ENCODE data around the gene RDX.

Gene RDX

GRCh38 chr11:110173811-110174644, 122.4 kb downstream of the RDX start:
- peak in 2 of 3 donors; percentile 9 to 50 for DNase-seq (ENCODE audit: low read depth in 3 of 3, low spot score in 1 of 3)

GRCh38 chr11:110172468-110173065, 123.8 kb downstream of the RDX start:
- DNase-seq (ENCODE audit: low read depth in 3 of 3, low spot score in 1 of 3), result no peak

DNA sequence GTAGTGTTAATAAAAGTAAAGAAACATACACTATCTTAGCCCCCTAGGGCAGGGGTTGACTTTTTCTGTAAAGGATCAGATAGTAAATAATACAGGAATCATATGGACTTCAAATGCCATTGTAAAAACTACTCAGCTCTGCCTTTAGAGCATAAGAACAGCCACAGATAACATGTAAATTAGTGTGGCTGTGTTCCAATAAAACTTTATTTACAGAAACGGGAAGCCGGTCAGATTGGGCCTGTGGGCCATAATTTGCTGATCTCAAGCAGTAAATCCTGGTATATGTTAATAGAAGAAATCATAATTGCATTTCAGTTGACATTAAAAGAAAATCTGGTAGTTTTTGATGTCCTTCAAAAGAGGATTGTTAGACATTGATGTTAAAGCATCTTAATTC, 126.7 kb downstream of the RDX start:
- DNase-seq (ENCODE audit: low read depth in 3 of 3, low spot score in 1 of 3), result no peak

GRCh38 chr11:110168033-110168803, 128.2 kb downstream of the RDX start:
- no peak for DNase-seq (ENCODE audit: low read depth in 3 of 3, low spot score in 1 of 3)

DNA sequence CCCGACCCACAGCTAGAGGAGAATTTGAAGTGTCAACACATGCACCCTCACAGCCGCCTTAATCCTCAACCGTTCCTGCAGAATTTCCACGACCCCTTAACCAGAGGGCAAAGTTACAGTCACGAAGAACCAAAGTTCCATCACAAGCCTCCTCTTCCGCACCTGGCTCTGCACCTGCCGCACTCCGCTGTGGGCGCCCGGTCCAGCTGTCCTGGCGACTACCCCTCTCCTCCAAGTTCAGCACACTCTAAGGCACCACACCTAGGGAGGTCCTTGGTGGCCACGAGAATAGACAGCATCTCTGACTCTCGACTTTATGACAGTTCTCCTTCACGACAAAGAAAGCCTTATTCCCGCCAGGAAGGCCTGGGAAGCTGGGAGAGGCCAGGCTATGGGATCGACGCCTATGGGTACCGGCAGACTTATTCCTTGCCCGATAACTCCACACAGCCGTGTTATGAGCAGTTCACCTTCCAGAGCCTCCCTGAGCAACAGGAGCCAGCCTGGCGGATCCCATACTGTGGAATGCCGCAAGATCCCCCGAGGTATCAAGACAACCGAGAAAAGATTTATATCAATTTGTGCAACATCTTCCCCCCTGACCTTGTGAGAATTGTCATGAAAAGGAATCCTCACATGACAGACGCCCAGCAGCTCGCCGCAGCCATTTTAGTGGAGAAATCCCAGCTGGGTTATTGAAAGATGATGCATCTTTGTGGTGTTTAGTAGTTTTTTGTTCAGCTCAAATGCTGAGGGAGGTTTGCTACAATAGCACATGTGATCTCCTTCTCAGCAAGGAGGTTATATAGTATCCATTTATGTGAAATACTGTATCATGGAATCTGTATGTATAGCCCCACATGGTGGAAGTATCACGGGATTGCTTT, 131.1 kb downstream of the RDX start:
- no peak for DNase-seq (ENCODE audit: low read depth in 3 of 3, low spot score in 1 of 3)

DNA sequence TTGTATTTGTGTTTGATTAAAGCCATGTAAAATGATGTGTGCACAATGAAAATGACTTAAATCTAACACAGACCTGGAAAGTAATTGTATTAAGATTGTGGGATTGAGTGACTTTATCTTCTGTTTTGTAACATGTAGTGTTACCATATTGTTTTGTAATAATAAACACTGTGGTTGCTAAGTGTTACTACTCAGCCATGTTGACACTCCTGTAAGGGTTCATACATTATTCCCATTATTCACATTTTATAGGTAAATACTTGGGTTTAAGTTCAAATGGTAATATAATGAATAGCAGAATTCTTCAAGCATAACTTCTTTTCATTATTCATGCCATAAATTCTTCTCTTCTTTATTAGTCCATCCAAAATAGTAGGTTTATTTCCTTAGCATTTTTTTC, 134.2 kb downstream of the RDX start:
- DNase-seq (ENCODE audit: low read depth in 3 of 3, low spot score in 1 of 3), result no peak

GRCh38 chr11:110161061-110161460, 135.4 kb downstream of the RDX start:
- DNase-seq (ENCODE audit: low read depth in 3 of 3, low spot score in 1 of 3), result no peak

DNA sequence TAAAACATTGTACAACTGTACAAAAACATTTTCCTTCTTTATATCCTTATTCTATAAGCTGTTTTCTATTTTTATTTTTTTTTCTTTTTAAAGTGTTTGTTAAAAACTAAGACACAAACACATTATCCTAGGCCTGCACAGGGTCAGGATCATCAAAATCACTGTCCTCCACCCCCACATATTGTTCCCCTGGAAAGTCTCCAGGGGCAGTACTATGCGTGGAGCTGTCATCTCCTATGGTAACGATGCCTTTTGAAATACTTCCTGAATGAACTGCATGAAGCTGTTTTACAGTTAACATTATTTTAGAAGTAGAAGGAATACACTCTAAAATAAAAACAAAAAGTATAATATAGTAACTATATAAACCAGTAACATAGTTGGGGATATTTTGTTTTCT, 136.0 kb downstream of the RDX start:
- no peak for DNase-seq (ENCODE audit: low read depth in 3 of 3, low spot score in 1 of 3)

- DNase-seq (ENCODE audit: low read depth in 3 of 3, low spot score in 1 of 3), result no peak
Measured at GRCh38 chr11:110160016-110160415, 136.4 kb downstream of the RDX start.

DNA sequence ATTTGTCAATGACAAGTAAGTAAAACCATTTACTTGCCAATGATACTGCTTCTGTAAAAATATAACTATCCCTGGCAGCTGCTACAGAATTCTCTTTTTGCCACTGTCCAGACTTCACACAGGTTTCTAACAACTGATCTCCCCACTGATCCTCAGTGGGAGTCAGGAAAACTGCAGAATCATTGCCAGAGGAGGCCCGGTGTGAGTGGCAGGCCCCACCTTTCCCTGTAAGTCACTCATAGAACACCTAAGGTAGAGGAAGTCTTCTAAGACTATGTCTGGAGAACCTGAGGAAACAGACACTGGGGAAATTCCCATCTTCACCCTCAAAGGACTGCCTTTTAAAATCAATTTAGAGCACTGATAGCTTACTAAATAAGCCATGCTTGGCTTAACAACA, 136.9 kb downstream of the RDX start:
- no peak for DNase-seq (ENCODE audit: low read depth in 3 of 3, low spot score in 1 of 3)

DNA sequence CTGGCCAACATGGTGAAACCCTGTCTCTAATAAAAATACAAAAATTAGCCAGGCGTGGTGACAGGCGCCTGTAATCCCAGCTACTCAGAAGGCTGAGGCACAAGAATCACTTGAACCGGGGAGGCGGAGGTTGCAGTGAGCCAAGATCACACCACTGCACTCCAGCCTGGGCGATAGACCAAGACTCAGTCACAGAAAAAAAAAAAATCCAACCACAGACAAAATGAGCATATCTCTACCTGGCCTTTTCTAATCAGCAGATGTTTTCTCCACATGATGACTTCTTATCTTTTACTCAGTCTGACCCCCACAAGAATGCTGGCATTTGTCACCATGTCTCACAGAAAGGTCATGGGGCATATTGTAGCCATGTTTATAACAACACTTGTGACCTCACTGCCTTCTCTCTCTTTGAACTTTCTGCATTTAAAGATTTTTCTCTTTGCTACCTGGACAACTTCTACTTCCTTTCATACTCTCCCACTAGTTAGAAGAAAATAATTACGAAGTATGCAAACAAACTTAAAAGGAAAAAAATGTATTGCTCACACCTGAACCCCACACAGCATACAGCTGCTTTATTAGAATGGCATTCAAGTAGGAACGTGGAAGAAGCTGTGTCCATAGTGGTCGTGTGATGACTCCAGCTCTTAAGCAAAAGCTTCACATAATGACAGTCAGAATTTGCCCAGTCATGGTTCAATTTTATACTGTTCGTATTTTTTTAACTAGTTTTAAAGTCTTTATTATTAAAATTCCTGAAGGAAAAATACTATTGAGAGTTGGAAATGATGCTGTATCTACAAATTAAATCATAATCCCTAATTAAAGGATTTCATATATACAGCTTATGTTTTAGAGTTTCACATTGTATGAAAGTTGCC, 137.9 kb downstream of the RDX start:
- no peak for DNase-seq (ENCODE audit: low read depth in 3 of 3, low spot score in 1 of 3)

GRCh38 chr11:110156503-110156902, 139.9 kb downstream of the RDX start:
- no peak for DNase-seq (ENCODE audit: low read depth in 3 of 3, low spot score in 1 of 3)

DNA sequence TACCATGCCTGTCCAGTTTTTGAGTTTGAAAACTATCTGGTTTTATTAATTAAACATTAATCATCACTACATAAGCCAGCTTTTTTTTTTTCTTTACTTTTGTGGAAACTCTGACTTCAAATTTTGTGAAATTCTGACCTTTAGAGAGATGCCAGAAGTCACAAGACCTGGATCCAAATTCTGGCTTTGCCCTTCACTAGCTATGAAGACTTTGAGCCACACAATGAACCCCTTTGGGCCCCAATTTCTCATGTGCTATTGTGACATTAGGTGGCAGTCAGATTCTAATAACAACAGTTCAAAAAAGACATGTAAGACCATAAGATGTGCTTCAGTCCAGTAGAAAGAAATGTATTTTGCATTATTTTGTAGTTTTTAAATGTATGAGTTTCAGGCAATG, 142.9 kb downstream of the RDX start:
- DNase-seq (ENCODE audit: low read depth in 3 of 3, low spot score in 1 of 3), result no peak

DNA sequence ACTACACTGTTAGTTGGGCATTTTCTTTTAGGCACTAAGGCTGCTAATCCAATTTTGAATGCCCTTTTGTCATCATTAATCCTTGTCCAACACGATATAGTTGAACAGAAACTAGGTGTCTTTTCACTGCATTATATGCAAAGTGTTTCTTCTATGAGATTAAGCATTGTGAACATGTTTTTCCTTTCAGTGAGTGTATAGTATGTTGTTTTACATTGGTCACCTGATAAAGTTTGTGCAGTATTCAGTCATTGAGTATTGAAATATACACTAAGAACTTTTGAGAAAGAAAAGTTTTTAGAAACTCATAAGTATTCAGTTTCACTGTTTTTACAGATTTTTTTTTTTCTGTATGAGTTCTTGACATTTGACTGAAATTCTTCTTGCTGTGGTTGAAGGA, 144.2 kb downstream of the RDX start:
- no peak for DNase-seq (ENCODE audit: low read depth in 3 of 3, low spot score in 1 of 3)

GRCh38 chr11:110148775-110149744, 147.4 kb downstream of the RDX start:
- DNase-seq (ENCODE audit: low read depth in 3 of 3, low spot score in 1 of 3), result no peak

DNA sequence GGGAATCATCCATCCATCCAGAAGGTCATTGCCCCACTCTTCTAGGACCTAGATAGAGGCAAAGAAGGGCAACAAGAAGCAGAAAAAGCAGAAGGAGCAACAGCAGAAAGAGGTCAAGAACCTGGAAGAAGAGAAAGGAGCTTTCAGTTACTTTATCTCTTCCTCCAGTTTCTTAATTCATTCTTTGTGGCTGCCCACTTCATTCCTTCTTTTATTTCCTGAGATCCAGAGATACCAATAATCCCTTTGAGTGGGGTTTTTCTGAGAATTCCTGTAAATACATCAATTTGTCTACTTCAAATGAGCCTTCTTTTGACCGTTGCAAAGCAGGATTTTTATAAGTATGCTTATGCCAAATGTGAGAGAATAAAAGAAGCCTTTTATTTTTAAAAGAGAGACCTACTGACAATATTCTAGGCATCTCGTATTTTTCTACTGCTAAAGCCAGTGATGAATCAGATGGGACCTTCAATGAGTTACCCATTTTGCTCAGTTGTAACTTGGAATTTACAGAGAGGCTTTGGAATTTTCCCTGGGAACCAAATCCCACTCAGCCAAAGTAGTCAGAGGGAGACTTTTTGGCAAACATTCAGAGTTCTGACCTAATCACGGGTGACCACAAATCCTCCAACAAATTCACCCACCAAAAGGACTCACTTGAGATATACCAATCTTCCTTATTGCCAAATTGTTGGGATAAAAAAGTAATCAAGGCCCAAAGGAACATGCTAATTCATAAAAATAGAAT, 148.3 kb downstream of the RDX start:
- no peak for DNase-seq (ENCODE audit: low read depth in 3 of 3, low spot score in 1 of 3)

DNA sequence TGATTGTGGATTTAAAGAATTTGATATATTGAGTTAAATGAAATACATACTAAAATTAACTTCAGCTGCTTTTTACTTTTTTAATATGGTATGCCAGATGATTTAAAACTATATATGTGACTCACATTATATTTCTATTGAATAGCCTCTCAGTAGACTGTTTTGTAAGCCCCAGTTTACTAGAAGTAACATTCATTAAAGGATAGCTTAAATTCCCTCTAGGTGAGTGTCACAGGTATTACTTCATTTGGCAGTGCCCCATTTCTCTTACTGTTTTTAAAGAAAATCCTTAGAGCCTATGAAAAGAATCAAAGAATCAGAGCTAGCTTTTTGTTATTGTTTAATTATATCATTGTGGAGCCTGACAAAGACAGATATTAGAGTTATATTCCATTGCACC, 154.6 kb downstream of the RDX start:
- DNase-seq (ENCODE audit: low read depth in 3 of 3, low spot score in 1 of 3), result no peak

DNA sequence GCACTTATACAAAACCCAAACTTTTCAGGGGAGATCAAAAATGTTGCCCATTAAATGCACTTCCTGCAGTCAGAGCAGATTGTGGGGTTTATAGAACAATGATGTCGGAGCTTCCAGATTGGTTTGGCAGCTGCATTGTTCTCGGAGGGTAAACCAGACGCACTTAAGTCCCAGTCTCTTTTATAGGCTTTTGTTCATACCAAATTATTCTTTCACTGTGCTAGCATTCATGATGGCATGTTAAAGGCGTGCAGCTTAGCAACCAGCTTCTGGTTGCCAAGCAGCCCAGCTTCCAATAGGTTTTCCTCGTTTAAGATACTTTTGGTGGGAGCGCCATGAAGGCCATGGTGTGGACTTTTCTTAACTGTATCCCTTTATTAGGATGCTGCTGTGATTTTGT, 162.3 kb downstream of the RDX start:
- DNase-seq (ENCODE audit: low read depth in 3 of 3, low spot score in 1 of 3), result no peak
